ENCODE data around the gene CSF1R.

Gene CSF1R

DNA sequence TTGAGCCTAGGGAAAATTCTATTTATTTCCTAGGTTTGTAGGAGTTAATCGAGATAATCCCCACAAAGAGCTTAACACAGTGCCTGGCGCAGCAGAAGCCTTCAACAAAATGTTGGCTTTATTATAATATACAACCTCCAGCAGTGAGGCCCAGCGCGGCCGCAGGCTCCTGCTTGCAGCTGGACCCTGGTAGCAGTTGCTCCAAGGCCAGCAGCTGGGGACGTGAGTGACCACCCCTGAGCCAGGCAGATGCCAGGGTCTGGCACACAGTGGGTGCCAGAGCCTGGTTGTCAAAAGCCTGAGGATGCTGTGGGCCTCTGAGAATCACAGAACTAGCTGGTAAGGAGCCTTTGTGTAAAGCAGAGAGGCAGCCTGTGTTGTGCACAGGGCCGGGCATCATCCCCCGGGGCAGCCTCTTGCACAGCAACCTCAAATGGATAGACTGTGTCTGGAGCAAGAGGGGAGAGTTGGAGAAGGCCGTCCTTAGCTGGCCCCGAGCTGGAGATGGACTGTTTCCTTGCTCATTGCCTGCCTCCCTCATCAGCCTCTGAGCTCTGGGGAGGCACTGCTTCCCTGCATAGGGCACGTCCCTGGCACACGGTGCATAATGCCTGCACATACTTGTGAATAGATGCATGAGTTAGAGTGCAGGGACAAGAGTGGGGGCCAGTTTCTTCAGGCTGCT lies 17.3 kb downstream of the CSF1R start:
- TF ChIP-seq ZNF521 (tag by site-specific recombination; IDR thresholded peaks at IDR 0.05) (no peak), ZBTB1 (tag by site-specific recombination; IDR thresholded peaks at IDR 0.05) (no peak), ZNF10 (tag by site-specific recombination; IDR thresholded peaks at IDR 0.05) (no peak), ZNF138 (tag by site-specific recombination; IDR thresholded peaks at IDR 0.05; ENCODE audit: borderline replicate concordance) (no peak)
- TF ChIP-seq, protein P1, sequence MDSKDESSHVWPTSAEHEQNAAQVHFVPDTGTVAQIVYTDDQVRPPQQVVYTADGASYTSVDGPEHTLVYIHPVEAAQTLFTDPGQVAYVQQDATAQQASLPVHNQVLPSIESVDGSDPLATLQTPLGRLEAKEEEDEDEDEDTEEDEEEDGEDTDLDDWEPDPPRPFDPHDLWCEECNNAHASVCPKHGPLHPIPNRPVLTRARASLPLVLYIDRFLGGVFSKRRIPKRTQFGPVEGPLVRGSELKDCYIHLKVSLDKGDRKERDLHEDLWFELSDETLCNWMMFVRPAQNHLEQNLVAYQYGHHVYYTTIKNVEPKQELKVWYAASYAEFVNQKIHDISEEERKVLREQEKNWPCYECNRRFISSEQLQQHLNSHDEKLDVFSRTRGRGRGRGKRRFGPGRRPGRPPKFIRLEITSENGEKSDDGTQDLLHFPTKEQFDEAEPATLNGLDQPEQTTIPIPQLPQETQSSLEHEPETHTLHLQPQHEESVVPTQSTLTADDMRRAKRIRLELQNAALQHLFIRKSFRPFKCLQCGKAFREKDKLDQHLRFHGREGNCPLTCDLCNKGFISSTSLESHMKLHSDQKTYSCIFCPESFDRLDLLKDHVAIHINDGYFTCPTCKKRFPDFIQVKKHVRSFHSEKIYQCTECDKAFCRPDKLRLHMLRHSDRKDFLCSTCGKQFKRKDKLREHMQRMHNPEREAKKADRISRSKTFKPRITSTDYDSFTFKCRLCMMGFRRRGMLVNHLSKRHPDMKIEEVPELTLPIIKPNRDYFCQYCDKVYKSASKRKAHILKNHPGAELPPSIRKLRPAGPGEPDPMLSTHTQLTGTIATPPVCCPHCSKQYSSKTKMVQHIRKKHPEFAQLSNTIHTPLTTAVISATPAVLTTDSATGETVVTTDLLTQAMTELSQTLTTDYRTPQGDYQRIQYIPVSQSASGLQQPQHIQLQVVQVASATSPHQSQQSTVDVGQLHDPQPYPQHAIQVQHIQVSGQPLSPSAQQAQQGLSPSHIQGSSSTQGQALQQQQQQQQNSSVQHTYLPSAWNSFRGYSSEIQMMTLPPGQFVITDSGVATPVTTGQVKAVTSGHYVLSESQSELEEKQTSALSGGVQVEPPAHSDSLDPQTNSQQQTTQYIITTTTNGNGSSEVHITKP (tag by site-specific recombination; IDR thresholded peaks at IDR 0.05) = no peak
- Histone ChIP-seq H3K4me3 (ENCODE audit: low read depth, low read length) (no peak overlapping the region), H3K36me3 (ENCODE audit: control insufficient read depth in 2 of 2, insufficient read depth in 1 of 2, low read length in 2 of 2) (no peaks in the 10 kb centered on the region), H3K4me1 (ENCODE audit: control insufficient read depth, insufficient read depth, low read length) (no peaks in the 10 kb centered on the region), H3K9me3 (ENCODE audit: control insufficient read depth, insufficient read depth, low read depth, low read length) (no peaks in the 10 kb centered on the region), H3K27ac (ENCODE audit: extremely low read depth, low read depth, low read length) (no peak overlapping the region)
- POLR2A ChIA-PET = no interaction called here
- CTCF ChIA-PET = interaction anchor here (1.0 to 1.1 kb wide), 2 partner anchors 32 to 107 kb away, joined by 3 to 4 read pairs; no protein-coding TSS in a partner anchor

DNA sequence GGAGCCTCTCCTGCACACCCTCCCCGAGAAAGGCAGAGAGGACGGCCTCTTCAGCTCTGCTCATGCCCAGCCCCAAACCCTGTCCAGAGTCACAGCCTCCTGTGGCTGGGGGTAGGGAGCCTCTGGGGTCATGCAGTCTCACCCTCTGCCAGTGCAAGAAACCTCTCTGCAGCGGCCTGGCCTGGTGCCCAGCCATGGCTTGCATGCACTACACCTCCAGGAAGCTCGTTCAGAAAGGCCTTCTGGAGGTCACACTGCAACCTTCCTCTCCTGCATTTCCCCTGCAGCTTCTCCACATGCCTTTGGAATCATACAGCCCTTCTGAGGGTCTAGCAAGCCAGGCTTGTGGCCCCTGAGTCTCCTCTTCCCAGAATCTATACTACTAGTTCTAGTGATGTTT lies 17.9 kb downstream of the CSF1R start:
- Histone ChIP-seq H3K36me3 (ENCODE audit: control insufficient read depth in 2 of 2, insufficient read depth in 1 of 2, low read length in 2 of 2) (no peaks in the 10 kb centered on the region), H3K4me1 (ENCODE audit: control insufficient read depth, insufficient read depth, low read length) (no peaks in the 10 kb centered on the region), H3K4me3 (ENCODE audit: low read depth, low read length) (no peak overlapping the region), H3K9me3 (ENCODE audit: control insufficient read depth, insufficient read depth, low read depth, low read length) (no peaks in the 10 kb centered on the region), H3K27ac (ENCODE audit: extremely low read depth, low read depth, low read length) (no peak overlapping the region)
- ChIA-PET CTCF (interaction anchor here (1.0 to 1.1 kb wide), 2 partner anchors 31 to 107 kb away, joined by 3 to 4 read pairs; no protein-coding TSS in a partner anchor), POLR2A (no interaction called here)
- TF ChIP-seq, protein P2, sequence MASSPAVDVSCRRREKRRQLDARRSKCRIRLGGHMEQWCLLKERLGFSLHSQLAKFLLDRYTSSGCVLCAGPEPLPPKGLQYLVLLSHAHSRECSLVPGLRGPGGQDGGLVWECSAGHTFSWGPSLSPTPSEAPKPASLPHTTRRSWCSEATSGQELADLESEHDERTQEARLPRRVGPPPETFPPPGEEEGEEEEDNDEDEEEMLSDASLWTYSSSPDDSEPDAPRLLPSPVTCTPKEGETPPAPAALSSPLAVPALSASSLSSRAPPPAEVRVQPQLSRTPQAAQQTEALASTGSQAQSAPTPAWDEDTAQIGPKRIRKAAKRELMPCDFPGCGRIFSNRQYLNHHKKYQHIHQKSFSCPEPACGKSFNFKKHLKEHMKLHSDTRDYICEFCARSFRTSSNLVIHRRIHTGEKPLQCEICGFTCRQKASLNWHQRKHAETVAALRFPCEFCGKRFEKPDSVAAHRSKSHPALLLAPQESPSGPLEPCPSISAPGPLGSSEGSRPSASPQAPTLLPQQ (tag by site-specific recombination; IDR thresholded peaks at IDR 0.05) = no peak
- TF ChIP-seq, protein P3, sequence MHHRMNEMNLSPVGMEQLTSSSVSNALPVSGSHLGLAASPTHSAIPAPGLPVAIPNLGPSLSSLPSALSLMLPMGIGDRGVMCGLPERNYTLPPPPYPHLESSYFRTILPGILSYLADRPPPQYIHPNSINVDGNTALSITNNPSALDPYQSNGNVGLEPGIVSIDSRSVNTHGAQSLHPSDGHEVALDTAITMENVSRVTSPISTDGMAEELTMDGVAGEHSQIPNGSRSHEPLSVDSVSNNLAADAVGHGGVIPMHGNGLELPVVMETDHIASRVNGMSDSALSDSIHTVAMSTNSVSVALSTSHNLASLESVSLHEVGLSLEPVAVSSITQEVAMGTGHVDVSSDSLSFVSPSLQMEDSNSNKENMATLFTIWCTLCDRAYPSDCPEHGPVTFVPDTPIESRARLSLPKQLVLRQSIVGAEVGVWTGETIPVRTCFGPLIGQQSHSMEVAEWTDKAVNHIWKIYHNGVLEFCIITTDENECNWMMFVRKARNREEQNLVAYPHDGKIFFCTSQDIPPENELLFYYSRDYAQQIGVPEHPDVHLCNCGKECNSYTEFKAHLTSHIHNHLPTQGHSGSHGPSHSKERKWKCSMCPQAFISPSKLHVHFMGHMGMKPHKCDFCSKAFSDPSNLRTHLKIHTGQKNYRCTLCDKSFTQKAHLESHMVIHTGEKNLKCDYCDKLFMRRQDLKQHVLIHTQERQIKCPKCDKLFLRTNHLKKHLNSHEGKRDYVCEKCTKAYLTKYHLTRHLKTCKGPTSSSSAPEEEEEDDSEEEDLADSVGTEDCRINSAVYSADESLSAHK (tag by site-specific recombination; IDR thresholded peaks at IDR 0.05) = no peak
- TF ChIP-seq YY1 (tag by site-specific recombination; IDR thresholded peaks at IDR 0.05) = no peak
- TF ChIP-seq KLF1 (tag by site-specific recombination; IDR thresholded peaks at IDR 0.05) = no peak
- peak; percentile 64 for TF ChIP-seq ZIC2 (tag by site-specific recombination; IDR thresholded peaks at IDR 0.05)

DNA sequence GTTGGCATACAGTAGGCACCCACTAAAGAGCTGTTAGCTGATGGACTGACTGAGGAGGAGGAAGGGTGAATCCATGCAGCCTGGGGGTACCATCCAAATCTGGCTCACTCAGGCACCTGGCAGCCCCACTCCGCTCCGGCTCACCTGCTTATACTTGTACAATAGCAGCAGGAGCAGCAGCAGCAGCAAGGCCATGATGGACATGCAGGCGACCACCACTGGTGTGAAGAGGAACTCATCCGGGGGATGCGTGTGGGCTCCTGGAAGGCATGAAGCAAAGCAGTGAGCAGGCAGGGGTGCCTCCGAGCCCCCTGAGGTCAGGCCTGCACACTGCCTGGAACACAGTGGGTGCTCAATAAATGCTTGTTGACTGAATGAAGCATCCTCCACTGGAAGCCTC lies 18.3 kb downstream of the CSF1R start:
- ChIA-PET CTCF (no interaction called here), POLR2A (no interaction called here)
- no peak overlapping the region for H3K4me3 ChIP-seq (ENCODE audit: low read depth, low read length)
- H3K4me1 ChIP-seq (ENCODE audit: control insufficient read depth, insufficient read depth, low read length) = no peaks in the 10 kb centered on the region
- H3K27ac ChIP-seq (ENCODE audit: extremely low read depth, low read depth, low read length) = no peak overlapping the region
- H3K36me3 ChIP-seq (ENCODE audit: control insufficient read depth in 2 of 2, insufficient read depth in 1 of 2, low read length in 2 of 2) = no peaks in the 10 kb centered on the region
- H3K9me3 ChIP-seq (ENCODE audit: control insufficient read depth, insufficient read depth, low read depth, low read length) = no peaks in the 10 kb centered on the region
- TF ChIP-seq, protein P4, sequence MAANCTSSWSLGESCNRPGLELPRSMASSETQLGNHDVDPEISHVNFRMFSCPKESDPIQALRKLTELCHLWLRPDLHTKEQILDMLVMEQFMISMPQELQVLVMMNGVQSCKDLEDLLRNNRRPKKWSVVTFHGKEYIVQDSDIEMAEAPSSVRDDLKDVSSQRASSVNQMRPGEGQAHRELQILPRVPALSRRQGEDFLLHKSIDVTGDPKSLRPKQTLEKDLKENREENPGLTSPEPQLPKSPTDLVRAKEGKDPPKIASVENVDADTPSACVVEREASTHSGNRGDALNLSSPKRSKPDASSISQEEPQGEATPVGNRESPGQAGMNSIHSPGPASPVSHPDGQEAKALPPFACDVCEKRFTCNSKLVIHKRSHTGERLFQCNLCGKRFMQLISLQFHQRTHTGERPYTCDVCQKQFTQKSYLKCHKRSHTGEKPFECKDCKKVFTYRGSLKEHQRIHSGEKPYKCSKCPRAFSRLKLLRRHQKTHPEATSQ (tag by site-specific recombination; IDR thresholded peaks at IDR 0.05) = no peak
- no peak for TF ChIP-seq OVOL3 (tag by site-specific recombination; IDR thresholded peaks at IDR 0.05)
- no peak for TF ChIP-seq ZNF701 (tag by site-specific recombination; IDR thresholded peaks at IDR 0.05)
- no peak for TF ChIP-seq SP2 (tag by site-specific recombination; IDR thresholded peaks at IDR 0.05)
- TF ChIP-seq KLF16 (tag by site-specific recombination; IDR thresholded peaks at IDR 0.05) = no peak
- TF ChIP-seq, protein P5, sequence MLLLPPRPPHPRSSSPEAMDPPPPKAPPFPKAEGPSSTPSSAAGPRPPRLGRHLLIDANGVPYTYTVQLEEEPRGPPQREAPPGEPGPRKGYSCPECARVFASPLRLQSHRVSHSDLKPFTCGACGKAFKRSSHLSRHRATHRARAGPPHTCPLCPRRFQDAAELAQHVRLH (tag by site-specific recombination; IDR thresholded peaks at IDR 0.05) = no peak
- no peak for TF ChIP-seq ZNF211 (tag by site-specific recombination; IDR thresholded peaks at IDR 0.05; ENCODE audit: low read depth)
- no peak for TF ChIP-seq BCL11A (tag by site-specific recombination; IDR thresholded peaks at IDR 0.05; ENCODE audit: low read depth)
- no peak for TF ChIP-seq MZF1 (tag by site-specific recombination; IDR thresholded peaks at IDR 0.05; ENCODE audit: borderline replicate concordance)
- TF ChIP-seq, protein P6, sequence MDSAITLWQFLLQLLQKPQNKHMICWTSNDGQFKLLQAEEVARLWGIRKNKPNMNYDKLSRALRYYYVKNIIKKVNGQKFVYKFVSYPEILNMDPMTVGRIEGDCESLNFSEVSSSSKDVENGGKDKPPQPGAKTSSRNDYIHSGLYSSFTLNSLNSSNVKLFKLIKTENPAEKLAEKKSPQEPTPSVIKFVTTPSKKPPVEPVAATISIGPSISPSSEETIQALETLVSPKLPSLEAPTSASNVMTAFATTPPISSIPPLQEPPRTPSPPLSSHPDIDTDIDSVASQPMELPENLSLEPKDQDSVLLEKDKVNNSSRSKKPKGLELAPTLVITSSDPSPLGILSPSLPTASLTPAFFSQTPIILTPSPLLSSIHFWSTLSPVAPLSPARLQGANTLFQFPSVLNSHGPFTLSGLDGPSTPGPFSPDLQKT (IDR thresholded peaks at IDR 0.05; ENCODE audit: borderline replicate concordance, low read depth, low read length) = no peak
- no peak for TF ChIP-seq REPIN1 (tag by site-specific recombination; IDR thresholded peaks at IDR 0.05; ENCODE audit: low read depth)

All from HEK293 (cell line).